RWPE2 (cell line): ENCODE data around the gene SSRP1.

Experiments
- ATAC-seq: fragments of 200-7000 bp; cut with Tn5 transposase; 3 replicates; pipeline ENCODE4 v1.9.1; 2021; ENCODE audit warnings: low read depth
- DNase-seq: peaks from one replicate; pipeline ENCODE4 v3.0.0-alpha.2; 2020; ENCODE audit warnings: low spot score
- H3K27ac ChIP-seq: fragments of 450-650 bp; 2 replicates; pipeline ENCODE4 v1.5.1; 2017; ENCODE audit warnings: mild to moderate bottlenecking; ENCODE audit not compliant: poor library complexity, severe bottlenecking
- H3K27me3 ChIP-seq: fragments of 250-450 bp; sonication (Bioruptor Pico); 2 replicates; pipeline ENCODE4 v1.5.1; 2021; ENCODE audit warnings: mild to moderate bottlenecking, moderate library complexity; ENCODE audit not compliant: insufficient read depth, poor library complexity, severe bottlenecking
- H3K36me3 ChIP-seq: fragments of 250-450 bp; sonication (Bioruptor Pico); 2 replicates; pipeline ENCODE4 v1.5.1; 2020; ENCODE audit warnings: low read depth, mild to moderate bottlenecking, moderate library complexity
- H3K4me1 ChIP-seq: fragments of 250-450 bp; sonication (Bioruptor Pico); 2 replicates; pipeline ENCODE4 v1.5.1; 2021; ENCODE audit warnings: mild to moderate bottlenecking, moderate library complexity; ENCODE audit not compliant: insufficient read depth, poor library complexity, severe bottlenecking
- H3K4me3 ChIP-seq: fragments of 250-450 bp; sonication (Bioruptor Pico); 2 replicates; pipeline ENCODE4 v1.5.1; 2021; ENCODE audit warnings: mild to moderate bottlenecking, moderate library complexity; ENCODE audit not compliant: severe bottlenecking
- H3K9me3 ChIP-seq: fragments of 250-450 bp; sonication (Bioruptor Pico); 2 replicates; pipeline ENCODE4 v1.5.1; 2021; ENCODE audit warnings: mild to moderate bottlenecking, moderate library complexity; ENCODE audit not compliant: severe bottlenecking
- TF ChIP-seq, protein P1 (sequence below): fragments of 450-650 bp; IDR thresholded peaks from one replicate; pipeline ENCODE4 v1.5.1; 2017; ENCODE audit warnings: mild to moderate bottlenecking, moderate library complexity; ENCODE audit not compliant: poor library complexity, severe bottlenecking

Gene SSRP1

DNA sequence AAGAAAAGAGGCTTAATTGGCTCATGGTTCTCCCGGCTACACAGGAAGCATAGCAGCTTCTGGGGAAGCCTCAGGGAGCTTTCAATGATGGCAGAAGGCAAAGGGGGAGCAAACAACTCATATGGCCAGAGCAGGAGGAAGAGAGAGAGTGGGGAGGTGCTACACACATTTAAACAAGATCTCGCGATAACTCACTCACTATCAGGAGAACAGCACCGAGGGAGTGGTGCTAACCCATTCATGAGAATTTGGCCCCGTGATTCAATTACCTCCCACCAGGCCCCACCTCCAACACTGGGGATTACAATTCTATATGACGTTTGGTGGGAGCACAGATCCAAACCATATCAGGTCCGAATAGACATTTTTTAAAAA lies 57.0 kb downstream of the SSRP1 start:
- DNase-seq (no peak), ATAC-seq (no peak)
- Histone ChIP-seq H3K9me3 (no peaks in the 10 kb centered on the region), H3K27ac (peak overlapping the region; percentile 68), H3K4me3 (no peak overlapping the region), H3K36me3 (no peaks in the 10 kb centered on the region), H3K4me1 (peaks cover 31% of the 10 kb centered on the region), H3K27me3 (no peaks in the 10 kb centered on the region)
- TF ChIP-seq, protein P1, sequence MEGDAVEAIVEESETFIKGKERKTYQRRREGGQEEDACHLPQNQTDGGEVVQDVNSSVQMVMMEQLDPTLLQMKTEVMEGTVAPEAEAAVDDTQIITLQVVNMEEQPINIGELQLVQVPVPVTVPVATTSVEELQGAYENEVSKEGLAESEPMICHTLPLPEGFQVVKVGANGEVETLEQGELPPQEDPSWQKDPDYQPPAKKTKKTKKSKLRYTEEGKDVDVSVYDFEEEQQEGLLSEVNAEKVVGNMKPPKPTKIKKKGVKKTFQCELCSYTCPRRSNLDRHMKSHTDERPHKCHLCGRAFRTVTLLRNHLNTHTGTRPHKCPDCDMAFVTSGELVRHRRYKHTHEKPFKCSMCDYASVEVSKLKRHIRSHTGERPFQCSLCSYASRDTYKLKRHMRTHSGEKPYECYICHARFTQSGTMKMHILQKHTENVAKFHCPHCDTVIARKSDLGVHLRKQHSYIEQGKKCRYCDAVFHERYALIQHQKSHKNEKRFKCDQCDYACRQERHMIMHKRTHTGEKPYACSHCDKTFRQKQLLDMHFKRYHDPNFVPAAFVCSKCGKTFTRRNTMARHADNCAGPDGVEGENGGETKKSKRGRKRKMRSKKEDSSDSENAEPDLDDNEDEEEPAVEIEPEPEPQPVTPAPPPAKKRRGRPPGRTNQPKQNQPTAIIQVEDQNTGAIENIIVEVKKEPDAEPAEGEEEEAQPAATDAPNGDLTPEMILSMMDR = no peak

- Histone ChIP-seq H3K9me3 (no peaks in the 10 kb centered on the region), H3K27ac (peak overlapping the region; percentile 68), H3K4me3 (no peak overlapping the region), H3K27me3 (no peaks in the 10 kb centered on the region), H3K36me3 (no peaks in the 10 kb centered on the region), H3K4me1 (peaks cover 31% of the 10 kb centered on the region)
- no peak for DNase-seq
- TF ChIP-seq, protein P1 = peak; percentile 93
- ATAC-seq = peak; percentile 81
These were observed 57.6 kb downstream of the SSRP1 start for GRCh38 chr11:57277845-57278720.

- Histone ChIP-seq H3K27me3 (no peaks in the 10 kb centered on the region), H3K27ac (no peak overlapping the region), H3K4me3 (no peak overlapping the region), H3K4me1 (peaks cover 31% of the 10 kb centered on the region), H3K36me3 (no peaks in the 10 kb centered on the region), H3K9me3 (no peaks in the 10 kb centered on the region)
- DNase-seq = no peak
- no peak for ATAC-seq
- TF ChIP-seq, protein P1 = no peak
These were observed 58.6 kb downstream of the SSRP1 start for GRCh38 chr11:57276971-57277675.

GRCh38 chr11:57276169-57276970 lies 59.3 kb downstream of the SSRP1 start:
- Histone ChIP-seq H3K27me3 (no peaks in the 10 kb centered on the region), H3K4me1 (peaks cover 31% of the 10 kb centered on the region), H3K9me3 (no peaks in the 10 kb centered on the region), H3K4me3 (no peak overlapping the region), H3K27ac (no peak overlapping the region), H3K36me3 (no peaks in the 10 kb centered on the region)
- DNase-seq (no peak), ATAC-seq (no peak)
- TF ChIP-seq, protein P1 = no peak
